Esophagus (tissue), 2 donors: ENCODE data around the gene SLC25A29. TPM values are rescaled to one million over a fixed set of nuclear protein-coding genes. Genes with fewer than 3 reads are reported as not detected.
A peak's percentile ranks its signal among the peaks of the same experiment; 100 is the strongest.
"Not testable (repeated sequence)": the region's sequence is repeated elsewhere in the genome, so short reads cannot be mapped to it uniquely, and the experiment has no call there.

Source experiments
- H3K27ac ChIP-seq, 2 donors: one replicate each; pipeline ENCODE4 v1.5.1; 2013; ENCODE audit warnings: low read depth in 2 of 2, mild to moderate bottlenecking in 2 of 2, inconsistent platforms in 1 of 2, low read length in 1 of 2, moderate library complexity in 1 of 2
- H3K27me3 ChIP-seq, 2 donors: one replicate each; pipeline ENCODE4 v1.6.1; 2013; ENCODE audit warnings: low read length in 2 of 2, control low read depth in 1 of 2, mild to moderate bottlenecking in 1 of 2; ENCODE audit not compliant: insufficient read depth in 2 of 2, control insufficient read depth in 1 of 2
- H3K36me3 ChIP-seq, 2 donors: one replicate each; pipeline ENCODE4 v1.6.1; 2013; ENCODE audit warnings: low read length in 1 of 2; ENCODE audit not compliant: control insufficient read depth in 2 of 2, insufficient read depth in 2 of 2
- H3K4me1 ChIP-seq, 2 donors: one replicate each; pipeline ENCODE4 v1.6.1; 2013; ENCODE audit warnings: low read length in 1 of 2; ENCODE audit not compliant: control insufficient read depth in 2 of 2, insufficient read depth in 2 of 2
- H3K4me3 ChIP-seq, 2 donors: one replicate each; pipeline ENCODE4 v1.5.1; 2013; ENCODE audit warnings: low read length in 2 of 2, mild to moderate bottlenecking in 2 of 2, low read depth in 1 of 2, moderate library complexity in 1 of 2
- H3K9me3 ChIP-seq, 2 donors: one replicate each; pipeline ENCODE4 v1.6.1; 2013; ENCODE audit warnings: mild to moderate bottlenecking in 2 of 2, low read depth in 1 of 2, low read length in 1 of 2, moderate library complexity in 1 of 2; ENCODE audit not compliant: control insufficient read depth in 2 of 2, insufficient read depth in 1 of 2
- WGBS, 2 donors: extraction: QIAGEN DNeasy Blood & Tissue Kit; methylation state at CpG; one replicate each; pipeline ENCODE4 v1.1.7; 2013; 5-methylcytosine and 5-hydroxymethylcytosine counted together
- polyA plus RNA-seq, 2 donors: library from polyadenylated mRNA; stranded (reverse); fragments of 200-250 nt; gene quantifications; one replicate each; pipeline ENCODE4 v1.2.3, GENCODE V29; 2013
- donor health status: healthy with polysubstance abuse.
- donor health status: Bipolar disorder and iron deficiency.

The SLC25A29 gene
- polyA plus RNA-seq, 2 donors = 27.9 to 67.7 TPM

- H3K36me3 ChIP-seq = no peaks in the 10 kb centered on the region
- no peaks in the 10 kb centered on the region for H3K9me3 ChIP-seq
- H3K4me3 ChIP-seq = peak overlapping the region; percentile 67 to 75
- peaks cover 13 to 33% of the 10 kb centered on the region in 2 donors for H3K4me1 ChIP-seq
- peak overlapping the region; percentile 84 to 85 for H3K27ac ChIP-seq
- no peaks in the 10 kb centered on the region for H3K27me3 ChIP-seq
- WGBS, 2 donors = 8 to 10% methylated on average over 21 to 23 of the region's 23 CpGs
Measured at GRCh38 chr14:100304825-100305323, 1.4 kb downstream of the SLC25A29 start.

DNA sequence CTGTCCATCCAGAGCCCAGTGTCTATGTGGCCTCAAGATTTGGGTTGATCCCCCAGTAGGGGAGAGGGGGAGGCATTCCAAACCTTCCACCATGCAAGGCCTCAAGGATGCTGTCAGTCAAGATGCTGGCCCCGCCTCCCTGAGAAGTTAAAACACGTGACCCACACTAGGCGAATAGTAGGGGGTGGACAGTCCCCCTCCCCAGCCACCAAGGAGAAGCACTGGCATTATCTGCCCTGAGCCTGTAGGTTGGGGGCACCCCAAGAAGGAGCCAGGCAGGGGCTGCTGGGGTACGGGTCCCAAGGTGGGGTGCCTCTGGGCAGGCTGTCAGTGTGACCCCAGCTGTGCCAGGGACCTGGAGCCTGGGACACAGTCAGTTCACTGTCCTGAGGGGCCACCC is 2.3 kb downstream of the SLC25A29 start:
- no peaks in the 10 kb centered on the region for H3K36me3 ChIP-seq
- peaks cover 13 to 34% of the 10 kb centered on the region in 2 donors for H3K4me1 ChIP-seq
- H3K27me3 ChIP-seq = no peaks in the 10 kb centered on the region
- H3K4me3 ChIP-seq = peak overlapping the region in 1 of 2 donors; percentile 75
- H3K27ac ChIP-seq = peak overlapping the region; percentile 74 to 84
- no peaks in the 10 kb centered on the region for H3K9me3 ChIP-seq
- 55% methylated on average over 4 of the region's 4 CpGs for WGBS, 2 donors

- no peaks in the 10 kb centered on the region for H3K9me3 ChIP-seq
- H3K27me3 ChIP-seq = no peaks in the 10 kb centered on the region
- H3K4me1 ChIP-seq = peaks cover 13 to 29% of the 10 kb centered on the region in 2 donors
- no peaks in the 10 kb centered on the region for H3K36me3 ChIP-seq
- 57 to 59% methylated on average over 8 of the region's 8 CpGs for WGBS, 2 donors
- H3K27ac ChIP-seq = peak overlapping the region; percentile 50 to 74
- H3K4me3 ChIP-seq = no peak overlapping the region
Measured at GRCh38 chr14:100303179-100303578, 3.1 kb downstream of the SLC25A29 start.

GRCh38 chr14:100302616-100303015 is 3.6 kb downstream of the SLC25A29 start:
- H3K4me3 ChIP-seq = no peak overlapping the region
- H3K36me3 ChIP-seq = no peaks in the 10 kb centered on the region
- H3K4me1 ChIP-seq = peaks cover 13 to 28% of the 10 kb centered on the region in 2 donors
- WGBS, 2 donors = 27% methylated on average over 2 of the region's 2 CpGs
- peak overlapping the region in 1 of 2 donors; percentile 13 for H3K27ac ChIP-seq
- H3K9me3 ChIP-seq = no peaks in the 10 kb centered on the region
- H3K27me3 ChIP-seq = no peaks in the 10 kb centered on the region

DNA sequence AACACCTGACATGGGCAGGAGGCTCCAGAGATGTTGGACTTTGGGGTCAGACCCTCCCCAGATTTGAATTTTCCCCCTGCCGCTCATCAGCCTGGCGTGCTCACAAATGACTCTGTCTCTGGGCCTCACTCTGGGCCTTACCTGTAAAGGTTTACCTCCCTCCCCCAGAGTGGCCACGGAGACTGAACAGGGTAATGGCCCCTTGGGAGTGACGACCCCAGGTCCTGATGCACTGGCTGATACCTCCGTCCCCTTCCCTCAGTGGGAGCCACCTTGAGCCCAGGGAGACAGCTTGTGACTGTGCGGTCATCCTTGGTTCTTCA is 7.0 kb downstream of the SLC25A29 start:
- Histone ChIP-seq H3K4me1 (peaks cover 9 to 19% of the 10 kb centered on the region in 2 donors), H3K27ac (no peak overlapping the region)
- 91 to 93% methylated on average over 6 of the region's 6 CpGs for WGBS, 2 donors

GRCh38 chr14:100298551-100299237 is 7.5 kb downstream of the SLC25A29 start:
- Histone ChIP-seq H3K4me1 (peaks cover 4 to 14% of the 10 kb centered on the region in 2 donors), H3K27me3 (no peaks in the 10 kb centered on the region), H3K27ac (no peak overlapping the region), H3K36me3 (no peaks in the 10 kb centered on the region), H3K9me3 (no peaks in the 10 kb centered on the region), H3K4me3 (no peak overlapping the region)
- WGBS, 2 donors = 85 to 87% methylated on average over 14 of the region's 14 CpGs

More for the DNA sequence above, 7.0 kb downstream of the SLC25A29 start:
- no peaks in the 10 kb centered on the region for H3K36me3 ChIP-seq
- H3K27me3 ChIP-seq = no peaks in the 10 kb centered on the region
- no peaks in the 10 kb centered on the region for H3K9me3 ChIP-seq
- no peak overlapping the region for H3K4me3 ChIP-seq

- no peak overlapping the region for H3K4me3 ChIP-seq
- peak overlapping the region; percentile 48 to 52 for H3K27ac ChIP-seq
- peaks cover 2 to 10% of the 10 kb centered on the region in 2 donors for H3K4me1 ChIP-seq
- H3K36me3 ChIP-seq = peaks cover 0 to 6% of the 10 kb centered on the region in 2 donors
- no peaks in the 10 kb centered on the region for H3K27me3 ChIP-seq
- H3K9me3 ChIP-seq = no peaks in the 10 kb centered on the region
- 36 to 42% methylated on average over 30 of the region's 30 CpGs for WGBS, 2 donors
Measured at GRCh38 chr14:100297320-100298300, 8.6 kb downstream of the SLC25A29 start.

GRCh38 chr14:100296729-100297128 is 9.5 kb downstream of the SLC25A29 start:
- peak overlapping the region in 1 of 2 donors; percentile 48 for H3K27ac ChIP-seq
- WGBS, 2 donors = 79% methylated on average over 11 of the region's 11 CpGs
- H3K27me3 ChIP-seq, H3K9me3 ChIP-seq, H3K4me3 ChIP-seq, H3K4me1 ChIP-seq: not testable (repeated sequence)
- H3K36me3 ChIP-seq = peaks cover 1 to 11% of the 10 kb centered on the region in 2 donors

DNA sequence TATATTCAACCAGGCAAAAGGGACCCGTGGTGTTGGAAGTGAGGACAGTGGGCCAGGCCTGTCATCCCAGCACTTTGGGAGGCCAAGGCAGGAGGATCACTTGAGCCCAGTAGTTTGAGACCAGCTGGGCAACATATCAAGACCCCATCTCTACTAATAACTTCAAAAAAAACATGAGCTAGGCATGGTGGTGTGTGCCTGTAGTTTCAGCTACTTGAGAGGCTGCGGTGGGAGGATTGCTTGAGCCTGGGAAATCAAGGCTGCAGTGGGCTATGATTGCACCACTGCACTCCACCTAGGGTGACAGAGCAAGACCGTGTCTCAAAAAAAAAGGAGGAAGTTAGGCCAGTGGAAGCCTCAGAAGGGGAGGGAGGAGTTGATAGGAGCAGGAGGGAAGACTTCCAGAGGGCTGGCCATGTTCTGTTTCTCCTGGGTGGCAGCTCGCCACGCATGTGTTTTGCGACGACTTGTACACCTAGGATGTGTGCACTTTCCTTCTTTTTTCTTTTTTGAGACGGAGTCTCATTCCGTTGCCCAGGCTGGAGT is 10.1 kb downstream of the SLC25A29 start:
- Histone ChIP-seq H3K27me3 (no peaks in the 10 kb centered on the region), H3K4me1 (peaks cover 2 to 10% of the 10 kb centered on the region in 2 donors), H3K36me3 (peaks cover 5 to 12% of the 10 kb centered on the region in 2 donors), H3K27ac (no peak overlapping the region), H3K9me3 (no peaks in the 10 kb centered on the region), H3K4me3 (no peak overlapping the region)
- WGBS, 2 donors = 80 to 86% methylated on average over 7 to 9 of the region's 9 CpGs
